Keratinocyte (primary cell): ENCODE results near the gene CCDC68. TPM values are rescaled to one million over a fixed set of nuclear protein-coding genes. Genes with fewer than 3 reads are reported as not detected.

ENCODE experiments used
- DNase-seq: peaks from one replicate; pipeline ENCODE4 v3.0.0-alpha.2; 2011; ENCODE audit warnings: low read depth, missing footprints, low spot score
- FAIRE-seq: peaks from 2 replicates; lab custom pipeline; 2011; peaks lifted over from hg19 to GRCh38; lab: Jason Lieb, UNC
- H2AFZ ChIP-seq: 2 replicates; pipeline ENCODE4 v1.6.0; 2012; ENCODE audit warnings: low read length, control low read depth, inconsistent platforms; ENCODE audit not compliant: control insufficient read depth
- H3K27ac ChIP-seq: 2 replicates; pipeline ENCODE4 v1.5.1; 2011; ENCODE audit warnings: low read length; ENCODE audit not compliant: control insufficient read depth, insufficient read depth
- H3K27me3 ChIP-seq: 3 replicates; pipeline ENCODE4 v1.6.0; 2011; ENCODE audit warnings: low read length; ENCODE audit not compliant: control insufficient read depth, insufficient read depth; ENCODE audit errors: extremely low read depth
- H3K36me3 ChIP-seq, 2 experiments: 2 replicates in 1 of 2; 3 replicates in 1 of 2; pipeline ENCODE4 v1.5.1; 2011; ENCODE audit warnings: low read length in 2 of 2, mild to moderate bottlenecking in 1 of 2; ENCODE audit not compliant: control insufficient read depth in 2 of 2, insufficient read depth in 2 of 2; ENCODE audit errors: extremely low read depth in 1 of 2
- H3K4me1 ChIP-seq: 3 replicates; pipeline ENCODE4 v1.5.1; 2011; ENCODE audit warnings: low read length; ENCODE audit not compliant: control insufficient read depth, insufficient read depth; ENCODE audit errors: extremely low read depth
- H3K4me2 ChIP-seq: 3 replicates; pipeline ENCODE4 v1.6.0; 2011; ENCODE audit warnings: low read depth, low read length; ENCODE audit not compliant: control insufficient read depth, insufficient read depth; ENCODE audit errors: extremely low read depth
- H3K4me3 ChIP-seq, 3 experiments: fragments of 200-600 bp in 1 of 3; sonication (generic) in 1 of 3; 2 replicates in 2 of 3; 3 replicates in 1 of 3; pipeline ENCODE4 v1.5.1; 2011 to 2016; ENCODE audit warnings: low read length in 3 of 3, mild to moderate bottlenecking in 3 of 3, control low read depth in 2 of 3, inconsistent platforms in 1 of 3, low read depth in 1 of 3, mixed read lengths in 1 of 3, mixed run types in 1 of 3, moderate library complexity in 1 of 3; ENCODE audit not compliant: control insufficient read depth in 2 of 3, insufficient read depth in 2 of 3; ENCODE audit errors: extremely low read depth in 1 of 3
- H3K79me2 ChIP-seq: 2 replicates; pipeline ENCODE4 v1.6.0; 2012; ENCODE audit warnings: low read length; ENCODE audit not compliant: control insufficient read depth, insufficient read depth
- H3K9ac ChIP-seq: 3 replicates; pipeline ENCODE4 v1.6.0; 2011; ENCODE audit warnings: low read length; ENCODE audit not compliant: control insufficient read depth, insufficient read depth; ENCODE audit errors: extremely low read depth
- H3K9me1 ChIP-seq: 3 replicates; pipeline ENCODE4 v1.6.0; 2011; ENCODE audit warnings: low read length; ENCODE audit not compliant: control insufficient read depth, insufficient read depth; ENCODE audit errors: extremely low read depth
- H3K9me3 ChIP-seq: 2 replicates; pipeline ENCODE4 v1.5.1; 2012; ENCODE audit warnings: low read depth, low read length; ENCODE audit not compliant: control insufficient read depth
- H4K20me1 ChIP-seq: 3 replicates; pipeline ENCODE4 v1.6.0; 2011; ENCODE audit warnings: low read length; ENCODE audit not compliant: control insufficient read depth, insufficient read depth; ENCODE audit errors: extremely low read depth
- EZH2 ChIP-seq: IDR thresholded peaks from one replicate; pipeline ENCODE4 v1.6.1; 2012; ENCODE audit warnings: inconsistent platforms, mild to moderate bottlenecking, low read length, moderate library complexity
- dilution Hi-C: fragments of 300-500 bp; cut with MboI; formaldehyde crosslinking; loops from one replicate; pipeline ENCODE4 v1.7.0; 2020; ENCODE audit warnings: low sequenced_read_pairs; ENCODE audit not compliant: extremely low pct_ligation_motif_present
- polyA plus RNA-seq, 5 experiments: library from polyadenylated mRNA; depleted of rRNA in 3 of 5; stranded (reverse) in 3 of 5; stranded (forward) in 1 of 5; unstranded in 1 of 5; fragments of >200 nt; gene quantifications; 1 replicate in 1 of 5; 2 replicates in 3 of 5; 3 replicates in 1 of 5; pipeline versions ENCODE4 v1.2.1 to v1.2.3, GENCODE V29; 2011 to 2012; ENCODE audit warnings: missing spikeins in 2 of 5, low read depth in 1 of 5, low replicate concordance in 1 of 5
- TF ChIP-seq, protein P1 (sequence below), 3 experiments: IDR thresholded peaks in 1 of 3; conservative IDR thresholded peaks in 1 of 3; optimal IDR thresholded peaks in 1 of 3; 2 replicates in 2 of 3; 3 replicates in 1 of 3; pipeline versions ENCODE3 to v1.5.1; 2011; ENCODE audit warnings: low read length in 3 of 3, mild to moderate bottlenecking in 3 of 3, moderate library complexity in 2 of 3, control low read depth in 1 of 3, inconsistent platforms in 1 of 3; ENCODE audit not compliant: insufficient read depth in 2 of 3; ENCODE audit errors: extremely low read depth in 1 of 3

CCDC68 gene
- polyA plus RNA-seq, 1 donor (not counting 4 experiments of a cell fraction or from before 2014, with no cell fraction given): 2.7 TPM

DNA sequence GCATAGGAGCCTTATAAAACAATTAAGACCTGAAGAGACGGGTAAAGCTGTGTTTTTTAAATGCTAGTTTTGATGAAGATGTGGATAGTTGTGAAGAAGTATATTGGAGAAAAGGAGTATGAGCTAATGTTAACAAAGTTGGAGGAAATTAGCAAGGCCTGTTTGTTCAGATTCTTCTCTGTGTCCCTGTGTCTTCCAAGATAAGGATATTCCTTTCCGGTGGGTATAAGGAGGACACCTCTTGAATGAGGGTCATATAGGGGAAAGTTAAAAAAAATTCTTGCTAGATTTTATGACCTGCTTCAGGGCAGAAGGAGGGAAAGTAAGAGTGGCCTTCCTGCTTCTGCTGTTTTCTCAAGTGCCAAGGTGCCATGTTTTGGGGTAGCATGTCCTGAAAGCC is 59.0 kb downstream of the CCDC68 start:
- DNase-seq (no peak), FAIRE-seq (no peak)
- Histone ChIP-seq H3K27me3 (no peaks in the 10 kb centered on the region), H3K9me3 (no peaks in the 10 kb centered on the region), H3K9me1 (no peaks in the 10 kb centered on the region), H3K4me3 (no peak overlapping the region), H3K79me2 (no peaks in the 10 kb centered on the region), H3K4me1 (no peaks in the 10 kb centered on the region), H4K20me1 (no peaks in the 10 kb centered on the region), H2AFZ (no peak overlapping the region), H3K9ac (no peak overlapping the region), H3K27ac (no peak overlapping the region), H3K36me3 (no peaks in the 10 kb centered on the region), H3K4me2 (no peak overlapping the region)
- dilution Hi-C loops: no loop called here
- no peak for TF ChIP-seq EZH2
- TF ChIP-seq, protein P1, sequence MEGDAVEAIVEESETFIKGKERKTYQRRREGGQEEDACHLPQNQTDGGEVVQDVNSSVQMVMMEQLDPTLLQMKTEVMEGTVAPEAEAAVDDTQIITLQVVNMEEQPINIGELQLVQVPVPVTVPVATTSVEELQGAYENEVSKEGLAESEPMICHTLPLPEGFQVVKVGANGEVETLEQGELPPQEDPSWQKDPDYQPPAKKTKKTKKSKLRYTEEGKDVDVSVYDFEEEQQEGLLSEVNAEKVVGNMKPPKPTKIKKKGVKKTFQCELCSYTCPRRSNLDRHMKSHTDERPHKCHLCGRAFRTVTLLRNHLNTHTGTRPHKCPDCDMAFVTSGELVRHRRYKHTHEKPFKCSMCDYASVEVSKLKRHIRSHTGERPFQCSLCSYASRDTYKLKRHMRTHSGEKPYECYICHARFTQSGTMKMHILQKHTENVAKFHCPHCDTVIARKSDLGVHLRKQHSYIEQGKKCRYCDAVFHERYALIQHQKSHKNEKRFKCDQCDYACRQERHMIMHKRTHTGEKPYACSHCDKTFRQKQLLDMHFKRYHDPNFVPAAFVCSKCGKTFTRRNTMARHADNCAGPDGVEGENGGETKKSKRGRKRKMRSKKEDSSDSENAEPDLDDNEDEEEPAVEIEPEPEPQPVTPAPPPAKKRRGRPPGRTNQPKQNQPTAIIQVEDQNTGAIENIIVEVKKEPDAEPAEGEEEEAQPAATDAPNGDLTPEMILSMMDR (optimal IDR thresholded peaks at IDR 0.05 in 1 of 3, IDR thresholded peaks at IDR 0.05 in 1 of 3, conservative IDR thresholded peaks at IDR 0.05 in 1 of 3; ENCODE audit: extremely low read depth in 1 of 3, insufficient read depth in 2 of 3, low read length in 3 of 3): no peak

DNA sequence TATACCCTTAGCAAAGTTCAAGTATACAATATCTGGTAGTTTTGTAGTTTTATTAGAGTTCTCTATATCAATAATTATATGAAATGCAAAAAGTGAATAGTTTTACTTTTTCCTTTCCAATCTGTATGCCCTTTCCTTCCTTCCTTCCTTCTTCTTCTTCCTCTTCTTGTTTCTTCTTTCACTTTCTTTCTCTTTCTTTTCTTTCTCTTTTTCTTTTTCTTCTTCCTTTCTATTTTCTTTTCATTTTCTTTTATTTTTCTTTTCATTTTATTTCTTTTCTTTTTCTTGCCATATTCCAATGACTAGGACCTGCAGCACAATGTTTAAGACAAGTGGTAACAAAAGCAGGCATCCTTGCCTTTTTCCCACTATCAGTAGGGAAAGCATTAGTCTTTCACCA is 59.8 kb downstream of the CCDC68 start:
- no peak overlapping the region for H3K4me2 ChIP-seq

More for the DNA sequence above, 59.8 kb downstream of the CCDC68 start:
- TF ChIP-seq, protein P1 (optimal IDR thresholded peaks at IDR 0.05 in 1 of 3, IDR thresholded peaks at IDR 0.05 in 1 of 3, conservative IDR thresholded peaks at IDR 0.05 in 1 of 3; ENCODE audit: extremely low read depth in 1 of 3, insufficient read depth in 2 of 3, low read length in 3 of 3): no peak
- no peak for TF ChIP-seq EZH2
- FAIRE-seq: no peak
- no peaks in the 10 kb centered on the region for H3K36me3 ChIP-seq
- no peak for DNase-seq
- no peaks in the 10 kb centered on the region for H3K9me1 ChIP-seq
- no peak overlapping the region for H2AFZ ChIP-seq
- no peak overlapping the region for H3K27ac ChIP-seq
- no peaks in the 10 kb centered on the region for H3K79me2 ChIP-seq
- no peak overlapping the region for H3K9ac ChIP-seq
- H3K9me3 ChIP-seq: no peaks in the 10 kb centered on the region
- no peaks in the 10 kb centered on the region for H4K20me1 ChIP-seq
- dilution Hi-C loops: no loop called here
- no peaks in the 10 kb centered on the region for H3K27me3 ChIP-seq
- no peaks in the 10 kb centered on the region for H3K4me1 ChIP-seq
- H3K4me3 ChIP-seq: no peak overlapping the region
